GM21529 (cell line): Measurements from ENCODE around the gene BMP10.
"Not testable (repeated sequence)": the region's sequence is repeated elsewhere in the genome, so short reads cannot be mapped to it uniquely, and the experiment has no call there.

Experiments used
- ATAC-seq: cut with Tn5 transposase; IDR thresholded peaks from one replicate; pipeline ENCODE4 v1.9.1; 2021; ENCODE audit not compliant: unreplicated experiment

The BMP10 gene

GRCh38 chr2:68900496-68901198 is 29.4 kb upstream of the BMP10 start:
- no peak for ATAC-seq

- not testable (repeated sequence) for ATAC-seq
Measured at GRCh38 chr2:68895981-68896380, 24.8 kb upstream of the BMP10 start.

- no peak for ATAC-seq
Measured at GRCh38 chr2:68889500-68889899, 18.3 kb upstream of the BMP10 start.

DNA sequence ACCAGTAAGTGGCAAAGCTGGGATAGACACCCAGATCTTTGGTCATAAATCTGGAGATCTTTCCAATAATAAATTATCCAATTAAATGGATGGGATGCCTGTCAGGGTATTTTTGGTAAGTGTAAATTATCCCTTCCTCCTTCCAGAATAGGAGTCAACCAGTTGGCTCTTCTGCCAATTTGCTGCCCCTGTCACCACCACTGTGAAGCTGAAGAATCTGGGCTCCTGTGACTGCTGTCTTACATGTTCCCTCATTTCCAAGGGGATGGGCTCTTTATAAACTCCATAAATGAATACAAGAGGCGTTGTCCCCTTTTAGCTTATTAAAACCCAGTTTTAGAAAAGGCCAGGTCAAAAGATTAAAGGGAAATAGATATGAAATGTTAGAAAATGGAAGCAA is 17.8 kb upstream of the BMP10 start:
- no peak for ATAC-seq

DNA sequence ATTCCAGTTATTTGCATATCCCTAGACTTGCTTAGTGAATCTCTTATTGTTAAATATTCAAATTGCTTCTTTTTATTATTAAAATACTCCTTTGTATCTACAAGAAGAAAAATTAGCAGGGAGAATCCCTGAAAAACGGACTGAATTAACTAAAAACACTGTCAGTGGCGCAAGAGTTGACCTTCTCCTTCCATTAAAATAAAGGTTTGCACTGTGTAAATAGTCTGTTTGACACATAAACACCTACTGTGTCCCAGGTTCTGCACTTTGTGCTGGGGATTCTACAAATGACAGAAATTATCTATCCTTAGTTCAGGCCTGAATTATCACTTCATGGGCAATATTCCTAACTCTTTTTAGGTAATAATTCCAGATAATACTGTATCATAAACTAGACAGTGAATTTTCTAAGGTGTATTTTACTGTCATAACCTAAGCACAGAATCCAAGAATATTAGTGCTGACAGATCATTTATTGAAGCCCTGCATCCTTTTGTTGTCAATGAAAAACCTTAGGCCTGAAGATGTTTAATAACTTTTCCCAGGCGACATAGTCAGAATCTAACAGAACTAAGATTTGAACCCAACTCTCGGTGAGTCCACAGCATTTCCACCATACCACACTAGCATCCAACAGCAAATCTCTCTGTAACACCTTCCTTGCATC is 17.0 kb upstream of the BMP10 start:
- ATAC-seq, result no peak

DNA sequence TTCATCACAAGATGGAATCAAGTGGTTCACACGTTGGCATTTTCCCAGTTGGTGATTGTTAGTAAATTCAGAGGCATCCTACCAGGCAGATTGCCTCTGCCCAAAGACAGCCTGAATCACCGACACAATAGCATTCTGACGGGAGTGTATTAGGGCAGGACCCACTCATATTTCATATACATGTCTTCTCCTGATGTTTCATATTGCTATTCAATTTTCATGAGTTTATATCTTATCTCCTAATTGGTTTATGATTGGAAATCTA is 14.5 kb upstream of the BMP10 start:
- ATAC-seq, result no peak

- ATAC-seq, result no peak
Measured at GRCh38 chr2:68885074-68885810, 14.0 kb upstream of the BMP10 start.

DNA sequence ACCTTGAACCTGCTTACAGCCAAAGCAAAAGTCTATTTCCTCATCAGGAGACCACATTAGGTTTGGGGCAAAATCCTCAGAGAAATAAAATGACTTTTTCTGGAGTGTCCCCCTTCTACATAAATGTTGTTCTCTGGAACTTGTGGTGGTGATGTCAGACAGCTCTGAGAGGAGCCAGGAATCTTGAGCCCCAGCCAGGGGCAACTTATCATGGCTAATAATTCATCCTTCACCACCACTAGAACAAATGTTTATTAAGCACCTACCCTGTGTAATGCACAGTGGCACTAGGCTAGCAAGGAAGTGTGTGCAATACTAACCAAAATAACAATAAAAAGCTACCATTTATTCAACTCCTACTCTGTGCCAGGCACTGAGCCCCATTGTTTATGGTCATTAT is 9.0 kb upstream of the BMP10 start:
- ATAC-seq, result no peak

DNA sequence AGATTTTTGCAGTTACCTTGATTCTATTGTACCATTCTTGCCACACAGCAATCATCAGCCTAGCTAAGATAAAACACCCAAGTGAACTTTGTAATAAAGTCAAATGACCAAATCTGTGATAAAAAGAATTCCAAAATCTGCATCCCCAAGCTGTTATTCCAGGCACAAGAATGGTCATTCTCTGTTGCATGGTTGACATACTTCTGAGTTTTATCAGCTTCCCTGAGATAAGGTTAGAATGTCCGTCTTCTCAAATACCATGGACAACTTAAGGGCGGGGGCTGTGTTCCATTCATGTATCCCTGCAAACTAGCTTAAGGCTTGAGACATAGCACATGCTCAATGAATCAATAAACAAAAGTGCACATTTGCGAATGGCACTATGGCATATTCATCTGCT is 8.1 kb upstream of the BMP10 start:
- no peak for ATAC-seq

DNA sequence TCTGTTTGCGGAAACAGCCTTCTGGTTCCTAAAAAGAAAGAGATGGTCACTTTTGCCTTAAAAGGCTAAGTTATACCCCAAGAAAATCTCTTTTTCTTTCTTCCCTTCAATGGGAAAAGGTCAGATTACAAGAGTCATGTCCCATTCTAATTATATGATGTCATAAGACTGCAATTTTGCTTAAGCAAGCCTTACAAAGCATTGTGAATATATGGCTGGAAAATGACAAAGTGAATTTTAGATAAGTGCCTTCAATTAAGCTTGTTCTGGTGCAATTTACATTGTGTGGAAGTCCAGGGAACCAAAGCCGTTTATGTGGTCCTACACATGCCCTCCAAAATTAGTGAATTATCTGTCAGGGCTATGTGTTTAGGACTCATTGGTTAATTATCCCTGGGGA is 7.6 kb upstream of the BMP10 start:
- ATAC-seq, result no peak

DNA sequence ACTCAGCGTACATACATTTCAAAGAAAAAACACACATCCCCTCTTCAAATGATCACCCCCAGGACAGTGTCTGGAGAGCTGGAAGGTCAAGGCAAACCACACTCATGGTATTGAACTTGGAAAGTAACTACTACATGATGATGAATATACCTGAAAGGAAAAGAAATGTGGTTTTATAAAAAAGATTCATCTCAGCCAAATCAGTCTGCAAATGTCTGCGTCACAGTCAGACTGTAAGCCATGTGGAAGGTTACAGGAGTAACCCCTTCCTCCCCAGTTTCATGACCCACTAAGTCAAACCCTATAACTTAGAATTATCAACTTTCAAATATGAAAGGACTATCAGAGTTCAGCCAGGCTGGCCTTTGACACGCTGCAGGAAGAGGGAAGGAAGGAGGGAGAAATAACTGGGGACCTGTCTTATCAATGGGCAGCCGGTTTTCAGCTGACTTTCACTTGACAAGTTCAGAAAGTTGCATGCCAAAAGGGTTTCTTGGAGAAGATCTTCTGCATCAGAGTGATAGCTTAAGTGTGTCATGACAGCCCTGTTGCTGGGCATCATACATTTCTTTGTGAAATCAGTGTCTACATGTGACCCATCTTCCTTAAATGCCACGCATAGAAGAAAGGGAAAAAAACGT is 7.0 kb upstream of the BMP10 start:
- no peak for ATAC-seq

GRCh38 chr2:68877079-68877772 is 6.0 kb upstream of the BMP10 start:
- no peak for ATAC-seq

- no peak for ATAC-seq
Measured at GRCh38 chr2:68870215-68870614, 982 bp downstream of the BMP10 start.

DNA sequence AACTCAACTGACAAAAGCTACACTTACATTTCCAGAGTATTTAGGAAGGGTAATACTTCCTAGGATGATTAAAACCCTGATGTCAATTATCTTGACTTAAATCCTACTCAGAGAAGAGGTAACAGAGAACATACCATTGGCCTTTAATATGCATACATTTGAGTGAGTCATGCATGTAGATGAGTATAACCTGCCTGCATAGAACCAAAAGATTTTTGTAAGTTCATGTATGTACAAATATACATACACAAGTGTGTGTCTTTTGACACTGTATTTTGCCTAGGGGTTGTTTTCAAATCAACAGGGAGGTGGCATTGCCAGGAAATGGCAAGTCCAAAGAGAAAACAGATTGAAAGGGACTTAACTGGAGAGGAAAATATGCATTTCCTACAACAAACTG is 6.1 kb downstream of the BMP10 start:
- no peak for ATAC-seq

GRCh38 chr2:68863996-68864395 is 7.2 kb downstream of the BMP10 start:
- no peak for ATAC-seq

GRCh38 chr2:68862889-68863288 is 8.3 kb downstream of the BMP10 start:
- ATAC-seq, result no peak

DNA sequence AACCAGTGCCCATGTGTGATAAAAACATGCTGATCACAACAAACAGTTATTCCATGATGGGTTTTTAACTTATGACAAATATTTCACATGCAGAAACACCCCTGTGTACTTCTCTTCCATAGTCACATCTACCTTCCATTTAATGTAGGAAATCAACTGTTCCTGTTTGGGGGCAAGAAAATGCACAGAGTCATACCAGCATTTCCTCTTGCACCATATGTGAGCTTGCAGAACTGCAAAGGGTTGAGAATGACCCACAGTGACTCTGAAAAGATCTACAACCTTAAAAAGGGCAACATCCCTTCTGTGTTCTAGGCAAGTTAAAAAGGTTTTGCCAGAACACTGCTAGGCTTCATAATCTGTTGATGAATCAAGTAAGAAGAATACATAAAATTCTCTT is 9.9 kb downstream of the BMP10 start:
- no peak for ATAC-seq

- ATAC-seq, result no peak
Measured at GRCh38 chr2:68860111-68860510, 11.1 kb downstream of the BMP10 start.

GRCh38 chr2:68857855-68858456 is 13.2 kb downstream of the BMP10 start:
- no peak for ATAC-seq

DNA sequence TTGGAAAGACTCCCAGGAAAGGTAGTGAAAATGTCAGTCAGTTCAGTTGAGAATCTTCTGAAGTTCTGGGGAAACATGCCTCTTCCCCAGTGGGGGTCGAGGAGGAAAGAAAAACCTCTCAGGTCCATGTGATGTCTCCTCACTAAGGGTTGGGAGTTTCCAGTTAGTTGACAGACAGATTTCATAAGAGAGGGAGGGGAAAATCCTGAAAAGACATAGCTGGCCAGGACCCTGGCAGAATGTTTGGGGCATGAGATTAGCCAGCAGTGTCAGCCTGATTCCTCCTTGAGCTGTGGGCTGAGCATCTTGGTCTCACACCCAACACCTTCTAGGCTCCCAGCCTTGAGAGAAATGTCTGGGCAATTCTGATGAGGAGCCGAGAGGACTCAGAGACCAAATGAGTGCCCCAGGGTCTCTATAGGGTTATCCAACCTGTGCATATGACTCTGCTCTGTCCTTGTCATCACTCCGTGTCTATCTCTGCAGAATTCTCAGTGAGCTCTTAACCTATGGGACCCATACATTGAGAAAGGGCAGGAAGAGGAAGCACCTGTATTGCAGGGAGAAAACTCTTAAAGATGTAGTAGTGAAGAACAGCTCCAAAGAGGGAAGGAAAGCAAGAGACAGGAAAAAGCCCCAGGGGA is 13.9 kb downstream of the BMP10 start:
- no peak for ATAC-seq

DNA sequence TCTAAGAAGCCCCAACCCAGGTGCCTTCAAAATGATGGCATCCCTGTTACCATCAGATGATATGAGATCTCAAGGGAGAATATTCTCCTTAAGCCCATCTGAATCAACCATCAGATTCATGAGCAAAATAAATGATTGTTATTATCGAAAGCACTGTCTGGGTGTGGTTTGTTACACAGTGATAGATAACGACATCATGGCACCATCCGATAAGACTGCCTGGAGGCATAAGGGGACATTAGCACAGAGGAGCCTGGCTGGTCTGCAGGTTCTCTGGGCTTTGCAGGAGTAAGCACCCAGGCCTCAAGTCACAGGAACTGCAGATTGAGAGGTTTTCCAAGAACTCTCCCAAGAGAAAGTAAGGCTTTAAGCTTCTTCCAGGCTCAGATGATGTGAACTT is 15.6 kb downstream of the BMP10 start:
- ATAC-seq, result no peak
